ENCODE measurements around the gene AKR1E2. TPM values are rescaled to one million over a fixed set of nuclear protein-coding genes. Genes with fewer than 3 reads are reported as not detected.
A peak's percentile ranks its signal among the peaks of the same experiment; 100 is the strongest.

The AKR1E2 gene
- total and polyA plus RNA-seq, 12 donors, result 0.95 to 13.5 (median 3.6) TPM

DNA sequence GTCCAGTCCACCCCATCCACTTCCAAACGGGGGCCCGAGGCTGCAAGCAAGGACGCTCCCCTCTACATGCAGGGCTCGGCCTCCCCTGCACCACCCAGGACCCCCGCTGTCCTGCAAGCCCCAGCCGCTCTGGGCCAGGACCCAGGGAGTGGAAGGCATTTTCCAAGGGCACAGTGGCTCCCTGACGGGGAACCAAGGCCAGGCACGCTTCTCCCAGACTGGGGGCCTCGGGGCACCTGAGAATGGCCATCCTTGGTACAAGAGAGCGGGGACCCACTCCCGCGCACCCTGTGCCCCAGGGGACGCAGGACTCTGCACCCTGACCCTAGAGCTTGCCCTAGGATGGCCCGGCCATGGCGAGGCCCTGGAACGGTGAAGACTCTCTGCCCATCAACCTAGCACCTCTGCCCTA is 545 bp upstream of the AKR1E2 start:
- Histone ChIP-seq H3K4me1 (replicated peaks in 1 of 2) (peaks cover 0 to 7% of the 10 kb centered on the region in 2 donors), H3K27ac (peak overlapping the region in 2 of 5 donors; percentile 91 to 95), H3K36me3 (replicated peaks in 1 of 2) (no peaks in the 10 kb centered on the region), H3K4me3 (no peak overlapping the region), H3K27me3 (no peaks in the 10 kb centered on the region), H3K9me3 (replicated peaks in 1 of 3) (no peaks in the 10 kb centered on the region)
- intact Hi-C loops (cut with DNase I), result no loop called here
- 91 to 100% (median 93%) methylated on average over 1 to 16 of the region's 16 CpGs for WGBS, 4 donors
- TF ChIP-seq POLR2A (IDR thresholded peaks at IDR 0.05), result no peak
- TF ChIP-seq, protein P1, sequence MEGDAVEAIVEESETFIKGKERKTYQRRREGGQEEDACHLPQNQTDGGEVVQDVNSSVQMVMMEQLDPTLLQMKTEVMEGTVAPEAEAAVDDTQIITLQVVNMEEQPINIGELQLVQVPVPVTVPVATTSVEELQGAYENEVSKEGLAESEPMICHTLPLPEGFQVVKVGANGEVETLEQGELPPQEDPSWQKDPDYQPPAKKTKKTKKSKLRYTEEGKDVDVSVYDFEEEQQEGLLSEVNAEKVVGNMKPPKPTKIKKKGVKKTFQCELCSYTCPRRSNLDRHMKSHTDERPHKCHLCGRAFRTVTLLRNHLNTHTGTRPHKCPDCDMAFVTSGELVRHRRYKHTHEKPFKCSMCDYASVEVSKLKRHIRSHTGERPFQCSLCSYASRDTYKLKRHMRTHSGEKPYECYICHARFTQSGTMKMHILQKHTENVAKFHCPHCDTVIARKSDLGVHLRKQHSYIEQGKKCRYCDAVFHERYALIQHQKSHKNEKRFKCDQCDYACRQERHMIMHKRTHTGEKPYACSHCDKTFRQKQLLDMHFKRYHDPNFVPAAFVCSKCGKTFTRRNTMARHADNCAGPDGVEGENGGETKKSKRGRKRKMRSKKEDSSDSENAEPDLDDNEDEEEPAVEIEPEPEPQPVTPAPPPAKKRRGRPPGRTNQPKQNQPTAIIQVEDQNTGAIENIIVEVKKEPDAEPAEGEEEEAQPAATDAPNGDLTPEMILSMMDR (IDR thresholded peaks at IDR 0.05), result no peak
- peak in 1 of 7 donors; percentile 28 for DNase-seq

GRCh38 chr10:4826792-4827324 is 851 bp downstream of the AKR1E2 start:
- H3K9me3 ChIP-seq (replicated peaks in 1 of 3), result no peaks in the 10 kb centered on the region
- H3K36me3 ChIP-seq (replicated peaks in 1 of 2), result no peaks in the 10 kb centered on the region
- H3K4me1 ChIP-seq (replicated peaks in 1 of 2), result peaks cover 0 to 7% of the 10 kb centered on the region in 2 donors
- TF ChIP-seq, protein P1 (IDR thresholded peaks at IDR 0.05), result no peak
- no peak for TF ChIP-seq POLR2A (IDR thresholded peaks at IDR 0.05)
- intact Hi-C loops (cut with DNase I), result no loop called here
- WGBS, 4 donors, result 45 to 55% (median 49%) methylated on average over 11 to 13 of the region's 13 CpGs
- H3K4me3 ChIP-seq, result peak overlapping the region in 2 of 4 donors; percentile 41 to 48
- DNase-seq, result peak in 1 of 7 donors; percentile 23
- no peaks in the 10 kb centered on the region for H3K27me3 ChIP-seq
- H3K27ac ChIP-seq, result peak overlapping the region; percentile 35 to 95 (median 91)

DNA sequence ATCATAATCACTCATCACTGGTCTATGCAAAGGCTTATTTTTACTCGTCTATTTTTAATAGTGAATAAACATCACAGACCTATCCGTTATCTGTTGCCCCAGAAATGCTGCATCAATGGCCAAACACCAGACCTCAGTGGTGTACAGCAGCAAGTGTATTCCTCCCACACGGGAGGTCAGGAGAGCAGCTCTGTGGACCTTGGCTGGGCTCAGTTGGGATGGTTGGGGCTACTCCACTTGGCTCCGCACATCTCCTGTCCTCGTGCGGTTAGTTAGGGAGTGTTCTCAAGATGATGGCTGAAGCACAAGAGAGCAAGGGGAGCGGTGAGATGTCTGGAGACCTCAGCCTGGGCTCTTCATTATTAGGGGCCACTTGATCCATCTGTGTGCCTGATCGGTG is 2.0 kb downstream of the AKR1E2 start:
- intact Hi-C loops (cut with DNase I), result no loop called here
- no peak overlapping the region for H3K4me3 ChIP-seq
- H3K9me3 ChIP-seq (replicated peaks in 1 of 3), result no peaks in the 10 kb centered on the region
- no peak overlapping the region for H3K27ac ChIP-seq
- peak in 1 of 7 donors; percentile 20 for DNase-seq
- 69 to 80% (median 71%) methylated on average over 6 to 8 of the region's 8 CpGs for WGBS, 4 donors
- H3K36me3 ChIP-seq (replicated peaks in 1 of 2), result no peaks in the 10 kb centered on the region
- TF ChIP-seq, protein P1 (IDR thresholded peaks at IDR 0.05), result no peak
- no peak for TF ChIP-seq POLR2A (IDR thresholded peaks at IDR 0.05)
- no peaks in the 10 kb centered on the region for H3K27me3 ChIP-seq
- peaks cover 0 to 7% of the 10 kb centered on the region in 2 donors for H3K4me1 ChIP-seq (replicated peaks in 1 of 2)

DNA sequence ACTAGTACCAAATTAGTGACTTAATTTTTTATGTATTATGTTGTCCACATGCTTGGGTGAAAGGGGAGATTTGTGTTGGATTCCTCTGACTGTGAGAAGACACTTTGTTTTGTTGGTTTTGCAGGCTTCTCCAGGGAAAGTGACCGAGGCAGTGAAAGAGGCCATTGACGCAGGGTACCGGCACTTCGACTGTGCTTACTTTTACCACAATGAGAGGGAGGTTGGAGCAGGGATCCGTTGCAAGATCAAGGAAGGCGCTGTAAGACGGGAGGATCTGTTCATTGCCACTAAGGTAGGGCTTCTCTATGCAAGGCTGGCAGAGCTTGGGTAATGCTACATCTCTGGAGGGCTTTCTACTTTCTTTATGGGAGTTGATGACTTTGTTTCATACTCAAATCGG is 4.5 kb downstream of the AKR1E2 start:
- no peak for DNase-seq
- TF ChIP-seq, protein P1 (IDR thresholded peaks at IDR 0.05), result no peak
- TF ChIP-seq POLR2A (IDR thresholded peaks at IDR 0.05), result no peak
- intact Hi-C loops (cut with DNase I), result no loop called here
- H3K9me3 ChIP-seq (replicated peaks in 1 of 3), result no peaks in the 10 kb centered on the region
- no peak overlapping the region for H3K27ac ChIP-seq
- H3K4me3 ChIP-seq, result no peak overlapping the region
- no peaks in the 10 kb centered on the region for H3K27me3 ChIP-seq
- H3K4me1 ChIP-seq (replicated peaks in 1 of 2), result peaks cover 0 to 6% of the 10 kb centered on the region in 2 donors
- 80 to 90% (median 88%) methylated on average over 8 of the region's 8 CpGs for WGBS, 4 donors
- H3K36me3 ChIP-seq (replicated peaks in 1 of 2), result no peaks in the 10 kb centered on the region
